Measurements from ENCODE around the gene SCAMP5.

Gene SCAMP5

GRCh38 chr15:74977599-74977998, 17.8 kb upstream of the SCAMP5 start:
- DNase-seq (ENCODE audit: low read depth), result no peak

DNA sequence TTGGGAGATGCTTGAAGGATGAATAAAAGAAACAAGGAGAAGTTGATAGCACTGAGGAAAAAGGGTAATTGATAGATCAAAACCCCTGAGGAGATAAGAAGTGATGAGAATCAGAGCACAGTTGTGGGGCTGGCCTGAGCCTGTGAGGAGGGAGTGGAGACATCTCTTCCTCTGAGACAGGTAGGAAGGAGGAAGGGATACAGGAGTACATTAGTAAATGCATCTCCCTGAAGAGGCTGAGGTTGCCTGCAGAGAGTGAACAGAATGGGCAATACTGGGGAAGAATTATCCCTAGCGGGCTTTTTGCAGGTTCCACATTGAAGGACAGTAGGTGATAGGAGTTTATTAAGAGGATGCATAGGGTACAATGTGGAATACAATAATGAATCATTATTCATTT, 17.3 kb upstream of the SCAMP5 start:
- DNase-seq (ENCODE audit: low read depth), result no peak

DNA sequence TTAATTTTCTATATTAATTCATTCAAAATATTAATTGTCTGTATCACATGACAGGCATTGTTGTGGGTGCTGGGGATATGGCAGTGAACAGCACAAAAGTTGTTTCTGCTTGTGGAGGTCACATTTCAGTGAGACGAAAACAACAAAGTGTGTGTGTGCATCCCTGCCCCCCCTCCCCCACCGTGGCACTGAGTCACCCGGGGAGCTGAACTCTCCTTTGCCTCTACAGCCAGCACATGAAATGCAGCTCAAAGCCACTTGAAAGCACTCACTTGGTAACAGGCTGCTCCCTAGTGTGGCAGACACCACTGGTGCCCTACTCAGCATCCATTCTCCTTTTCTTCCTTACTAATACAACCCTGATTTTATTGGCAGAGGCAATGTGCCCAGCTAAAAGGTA, 16.9 kb upstream of the SCAMP5 start:
- no peak for DNase-seq (ENCODE audit: low read depth)

DNA sequence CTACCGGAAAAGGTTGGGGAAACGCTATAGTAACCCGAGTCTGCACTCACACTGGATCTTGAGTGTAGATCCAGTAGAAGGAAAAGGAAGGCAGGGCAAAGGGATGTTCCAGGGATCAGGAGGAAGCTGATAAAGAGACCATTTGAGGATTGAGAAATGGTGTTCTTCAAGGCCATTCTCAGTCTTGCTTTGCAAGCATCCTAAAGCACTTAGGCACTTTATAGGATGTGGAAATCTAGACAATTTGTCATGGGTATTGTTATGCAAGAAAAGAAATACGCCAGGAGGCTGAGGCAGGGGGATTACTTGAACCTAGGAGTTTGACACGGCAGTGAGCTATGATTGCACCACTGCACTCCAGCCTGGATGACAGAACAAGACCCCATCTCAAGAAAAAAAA, 13.2 kb upstream of the SCAMP5 start:
- DNase-seq (ENCODE audit: low read depth), result no peak

DNA sequence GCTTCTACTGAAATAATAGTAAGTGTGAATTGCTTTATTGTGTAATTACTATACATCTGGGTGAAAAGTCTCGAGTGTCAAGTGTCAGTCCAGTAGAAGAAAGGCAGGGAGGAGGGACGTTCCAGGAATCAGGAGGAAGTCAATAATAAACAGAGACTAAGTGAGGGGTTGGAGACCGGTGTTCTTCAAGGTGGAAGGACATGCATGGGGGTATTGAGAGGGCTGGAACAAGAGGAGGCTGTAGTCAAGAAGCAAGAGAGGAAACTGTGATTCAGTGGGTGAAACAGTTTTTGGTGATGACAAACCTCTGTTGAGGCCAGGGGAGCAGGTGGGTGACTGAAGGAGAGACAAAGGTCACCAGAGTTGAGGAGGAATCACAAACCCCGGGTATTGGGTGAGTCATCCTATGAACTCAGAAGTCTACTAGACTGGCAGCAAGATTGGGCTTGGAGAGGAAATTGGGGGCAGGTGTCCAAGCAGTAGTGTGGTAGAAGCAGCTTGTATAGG, 11.6 kb upstream of the SCAMP5 start:
- DNase-seq (ENCODE audit: low read depth), result no peak

DNA sequence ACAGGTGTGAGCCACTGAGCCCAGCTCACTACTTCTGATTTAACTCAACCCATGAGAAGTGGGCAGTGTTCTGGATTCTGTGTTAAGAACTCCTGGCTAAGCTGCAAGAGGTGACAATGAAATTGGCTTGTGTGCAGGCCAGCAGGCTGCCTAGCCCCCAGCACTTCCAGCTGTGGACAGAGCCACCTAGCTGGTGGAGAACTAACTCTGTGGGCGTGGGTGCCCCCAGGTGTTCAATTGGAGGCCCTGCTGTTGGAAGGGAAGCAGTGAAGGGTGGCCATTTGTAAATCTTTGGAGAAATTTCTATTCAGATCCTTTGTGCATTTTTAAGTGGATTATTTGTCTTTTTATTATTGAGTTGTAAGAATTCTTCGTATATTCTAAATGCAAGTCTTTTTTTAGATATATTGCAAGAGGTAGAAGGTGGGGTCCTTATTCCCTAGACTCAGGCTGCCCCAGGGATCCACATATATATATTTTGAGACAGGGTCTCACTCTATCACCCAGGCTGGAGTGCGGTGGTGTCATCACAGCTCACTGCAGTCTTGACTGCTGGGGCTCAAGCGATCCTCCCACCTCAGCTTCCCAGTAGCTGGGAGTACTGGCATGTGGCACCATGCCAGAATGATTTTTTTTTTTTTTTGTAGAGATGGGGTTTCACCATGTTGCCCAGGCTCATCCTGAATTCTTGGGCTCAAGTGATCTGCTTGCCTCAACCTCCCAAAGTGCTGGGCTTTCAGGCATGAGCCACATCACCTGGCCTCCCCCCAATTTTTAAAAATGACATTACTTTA, 7.2 kb upstream of the SCAMP5 start:
- DNase-seq (ENCODE audit: low read depth), result no peak

GRCh38 chr15:74989527-74989926, 5.8 kb upstream of the SCAMP5 start:
- no peak for DNase-seq (ENCODE audit: low read depth)

DNA sequence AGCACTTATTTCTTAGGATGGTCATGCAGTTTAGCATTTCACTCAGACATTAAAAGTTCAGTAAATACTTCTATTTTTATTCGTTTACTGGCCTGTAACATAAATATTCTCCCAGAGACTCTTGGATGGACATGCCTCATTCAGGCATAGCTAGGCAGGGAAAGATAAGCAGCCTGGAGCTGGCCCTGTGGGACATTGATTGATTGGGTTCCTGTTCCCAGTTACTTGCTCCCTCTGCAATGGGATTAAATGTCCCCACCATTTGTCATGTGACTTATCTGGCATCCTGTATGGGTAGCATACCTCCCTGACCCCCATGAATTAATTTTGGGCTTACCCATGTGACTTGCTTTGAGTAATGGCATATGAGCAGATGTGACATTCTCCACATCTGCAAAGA, 2.7 kb upstream of the SCAMP5 start:
- no peak for DNase-seq (ENCODE audit: low read depth)

DNA sequence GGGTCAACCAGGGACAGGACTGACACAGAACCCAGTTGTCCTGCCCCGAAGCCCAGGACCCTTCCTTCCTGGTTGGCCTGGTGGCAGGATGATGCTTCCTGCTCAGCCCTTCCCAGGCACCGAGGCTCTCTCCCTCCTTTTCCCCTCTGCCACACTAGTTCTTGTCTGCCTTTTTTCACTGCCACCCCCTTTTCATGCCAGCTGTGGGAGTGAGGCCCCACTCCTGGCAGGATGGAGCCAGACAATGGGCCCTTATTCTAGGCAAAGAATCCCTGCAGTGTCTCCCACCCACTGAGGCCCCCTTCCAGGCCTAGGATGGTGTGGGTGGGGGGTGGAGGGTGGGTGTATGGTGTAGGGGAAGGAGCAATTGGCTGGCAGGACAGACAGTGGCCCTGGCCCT, 1.1 kb upstream of the SCAMP5 start:
- no peak for DNase-seq (ENCODE audit: low read depth)

DNA sequence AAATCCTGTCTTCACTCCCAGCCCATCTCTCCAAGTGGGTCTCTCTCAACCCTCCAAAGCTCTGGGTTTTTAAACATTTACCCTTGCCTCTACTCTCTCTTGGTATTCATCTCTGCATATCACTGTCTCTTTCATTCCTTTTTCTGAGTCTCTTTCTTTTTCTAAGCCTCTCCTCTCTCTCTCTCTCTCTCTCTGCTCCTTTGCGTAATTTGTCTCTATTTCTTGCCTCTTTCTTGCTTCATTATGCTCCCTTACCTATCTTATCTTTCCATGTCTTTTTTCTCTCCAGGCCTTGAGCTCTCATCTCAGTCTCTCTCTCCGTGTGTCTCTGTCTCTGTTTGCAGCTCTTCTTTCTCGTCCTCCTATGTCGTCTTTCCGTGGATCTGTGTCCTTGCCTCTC, 678 bp upstream of the SCAMP5 start:
- DNase-seq (ENCODE audit: low read depth), result no peak

GRCh38 chr15:74995779-74996765, 709 bp downstream of the SCAMP5 start:
- no peak for DNase-seq (ENCODE audit: low read depth)

DNA sequence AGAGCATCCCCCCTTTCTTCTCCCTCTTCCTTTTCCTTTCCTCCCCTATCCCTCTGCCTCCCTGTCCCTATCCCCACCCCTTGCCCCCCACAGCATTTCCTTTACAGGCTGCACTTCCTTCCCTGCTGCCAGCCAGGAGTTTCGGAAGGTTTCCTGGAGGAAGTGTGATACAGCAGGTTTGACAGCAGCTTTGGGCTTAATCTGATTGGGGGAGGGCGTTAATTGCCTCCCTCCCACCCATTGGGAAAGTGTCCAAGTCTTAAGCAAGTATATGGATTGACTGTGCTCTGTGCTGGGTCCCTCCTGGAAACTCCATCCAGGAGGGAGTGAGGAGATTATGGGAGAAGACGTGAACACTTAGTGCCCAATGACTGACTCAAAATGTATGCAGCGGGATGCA, 1.8 kb downstream of the SCAMP5 start:
- no peak for DNase-seq (ENCODE audit: low read depth)

DNA sequence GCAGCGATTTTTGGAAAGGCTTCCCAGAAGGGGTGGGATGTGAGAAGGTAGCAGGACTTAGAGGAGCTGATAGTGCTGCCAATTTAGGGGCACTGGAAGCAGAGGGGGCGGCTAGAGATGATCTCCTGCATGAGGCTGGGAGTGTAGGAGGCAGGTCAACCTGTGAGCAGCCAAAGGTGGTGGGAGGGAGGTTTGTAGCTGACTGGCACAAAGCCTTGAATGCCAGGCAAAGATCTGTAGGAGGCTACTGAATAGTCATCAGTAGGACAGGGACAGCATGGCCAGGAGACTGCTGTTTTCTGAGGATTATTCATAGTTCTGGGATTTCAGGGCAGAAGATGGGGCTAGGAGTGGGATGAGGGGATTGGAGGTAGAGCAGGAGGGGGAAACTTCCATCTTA, 2.2 kb downstream of the SCAMP5 start:
- no peak for DNase-seq (ENCODE audit: low read depth)

DNA sequence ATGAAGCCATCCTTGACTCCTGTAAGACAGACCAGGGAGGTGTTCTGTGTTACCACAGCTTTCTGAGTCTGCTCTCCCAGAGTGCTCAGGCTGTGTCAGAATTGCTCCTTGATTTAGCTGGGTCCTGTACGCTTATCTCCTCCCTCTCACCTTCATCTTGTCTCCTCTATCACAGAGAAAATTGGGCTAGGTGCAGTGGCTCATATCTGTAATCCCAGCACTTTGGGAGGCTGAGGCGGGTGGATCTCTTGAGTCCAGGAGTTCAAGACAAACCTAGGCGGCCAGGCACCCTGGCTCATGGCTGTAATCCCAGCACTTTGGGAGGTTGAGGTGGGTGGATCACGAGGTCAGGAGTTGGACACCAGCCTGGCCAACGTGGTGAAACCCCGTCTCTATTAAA, 5.9 kb downstream of the SCAMP5 start:
- no peak for DNase-seq (ENCODE audit: low read depth)

DNA sequence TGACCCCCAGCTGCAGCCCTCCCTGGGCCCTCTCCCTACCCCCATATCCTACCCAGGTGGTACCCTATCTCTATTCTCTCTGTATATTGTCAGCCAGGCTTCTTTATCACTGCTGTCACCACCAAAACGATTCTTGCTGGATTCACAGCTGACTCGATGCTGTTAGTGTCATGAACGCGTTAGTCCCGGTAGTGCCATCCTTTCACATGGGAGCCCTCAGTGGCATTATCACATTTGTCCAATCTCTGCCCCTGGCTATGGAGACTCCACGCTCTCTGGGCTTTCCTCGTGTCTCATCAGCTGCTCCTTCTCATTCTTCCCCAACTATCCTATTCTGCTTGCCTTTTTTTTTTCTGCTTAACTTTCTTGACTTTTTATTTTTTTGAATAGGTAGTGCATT, 7.0 kb downstream of the SCAMP5 start:
- no peak for DNase-seq (ENCODE audit: low read depth)

DNA sequence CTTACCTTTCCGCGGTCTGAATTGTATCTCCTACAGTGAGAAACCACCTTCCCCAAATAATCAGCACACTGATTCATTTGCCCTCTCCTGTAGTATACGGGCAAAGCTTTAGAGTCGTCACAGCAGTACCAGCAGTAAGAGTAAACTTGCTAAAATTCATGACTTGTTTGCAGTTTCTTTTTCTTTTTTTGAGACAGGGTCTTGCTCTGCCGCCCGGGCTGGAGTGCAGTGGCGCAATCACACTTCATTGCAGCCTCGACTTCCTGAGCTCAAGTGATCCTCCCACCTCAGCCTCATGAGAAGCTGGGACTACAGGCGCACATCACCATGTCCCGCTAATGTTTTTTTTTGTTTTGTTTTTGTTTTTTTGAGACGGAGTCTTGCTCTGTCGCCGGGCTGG, 11.9 kb downstream of the SCAMP5 start:
- DNase-seq (ENCODE audit: low read depth), result no peak

GRCh38 chr15:75008221-75008625, 12.9 kb downstream of the SCAMP5 start:
- no peak for DNase-seq (ENCODE audit: low read depth)

- DNase-seq (ENCODE audit: low read depth), result no peak
Measured at GRCh38 chr15:75008629-75009326, 13.4 kb downstream of the SCAMP5 start.

DNA sequence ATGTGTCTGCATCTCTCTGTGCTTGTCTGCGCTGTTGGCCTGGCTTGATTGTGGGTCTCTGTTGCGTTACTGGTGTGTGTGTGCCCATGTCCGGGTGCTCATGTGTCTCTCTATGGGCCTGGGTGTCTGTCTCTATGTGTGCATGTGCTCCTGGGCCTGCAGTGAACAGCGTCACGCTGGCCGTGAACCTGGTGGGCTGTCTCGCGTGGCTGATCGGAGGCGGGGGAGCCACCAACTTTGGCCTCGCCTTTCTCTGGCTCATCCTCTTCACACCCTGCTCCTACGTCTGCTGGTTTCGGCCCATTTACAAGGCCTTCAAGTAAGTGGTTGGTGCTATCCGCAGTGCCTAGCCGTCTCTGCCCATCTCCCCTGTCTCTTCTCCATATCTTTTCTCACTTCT, 21.1 kb downstream of the SCAMP5 start:
- no peak for DNase-seq (ENCODE audit: low read depth)

GRCh38 chr15:75019916-75020315, 24.6 kb downstream of the SCAMP5 start:
- DNase-seq (ENCODE audit: low read depth), result no peak

DNA sequence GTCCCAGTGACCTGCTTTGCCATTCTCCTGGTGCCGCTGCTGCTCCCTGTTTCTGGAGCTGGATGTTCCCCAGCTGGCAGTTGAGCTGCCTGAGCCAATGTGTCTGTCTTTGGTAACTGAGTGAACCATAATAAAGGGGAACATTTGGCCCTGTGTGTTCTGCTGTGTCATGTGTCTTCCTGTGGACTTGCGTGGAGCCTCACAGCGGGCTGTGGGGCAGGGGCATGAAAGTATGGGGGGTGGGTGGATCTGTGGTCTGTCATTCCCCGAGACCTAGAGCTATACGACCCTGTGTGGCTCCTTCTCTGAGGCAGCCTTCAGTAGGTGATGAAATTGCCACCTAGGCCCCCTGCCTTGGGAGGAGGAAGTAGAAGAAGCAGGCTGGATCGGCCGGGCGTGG, 26.0 kb downstream of the SCAMP5 start:
- no peak for DNase-seq (ENCODE audit: low read depth)

GRCh38 chr15:75022783-75023180, 27.4 kb downstream of the SCAMP5 start:
- DNase-seq (ENCODE audit: low read depth), result no peak

Measured in activated T-helper 1 cell treated with Interleukin-2 at 50 U/mL for 16 hours (primary cell).